RWPE2 (cell line): ENCODE data around the gene EVL.

ENCODE experiments used
- ATAC-seq: fragments of 200-7000 bp; cut with Tn5 transposase; 3 replicates; pipeline ENCODE4 v1.9.1; 2021; ENCODE audit warnings: low read depth
- DNase-seq: peaks from one replicate; pipeline ENCODE4 v3.0.0-alpha.2; 2020; ENCODE audit warnings: low spot score
- H3K27ac ChIP-seq: fragments of 450-650 bp; 2 replicates; pipeline ENCODE4 v1.5.1; 2017; ENCODE audit warnings: mild to moderate bottlenecking; ENCODE audit not compliant: poor library complexity, severe bottlenecking
- H3K27me3 ChIP-seq: fragments of 250-450 bp; sonication (Bioruptor Pico); 2 replicates; pipeline ENCODE4 v1.5.1; 2021; ENCODE audit warnings: mild to moderate bottlenecking, moderate library complexity; ENCODE audit not compliant: insufficient read depth, poor library complexity, severe bottlenecking
- H3K36me3 ChIP-seq: fragments of 250-450 bp; sonication (Bioruptor Pico); 2 replicates; pipeline ENCODE4 v1.5.1; 2020; ENCODE audit warnings: low read depth, mild to moderate bottlenecking, moderate library complexity
- H3K4me1 ChIP-seq: fragments of 250-450 bp; sonication (Bioruptor Pico); 2 replicates; pipeline ENCODE4 v1.5.1; 2021; ENCODE audit warnings: mild to moderate bottlenecking, moderate library complexity; ENCODE audit not compliant: insufficient read depth, poor library complexity, severe bottlenecking
- H3K4me3 ChIP-seq: fragments of 250-450 bp; sonication (Bioruptor Pico); 2 replicates; pipeline ENCODE4 v1.5.1; 2021; ENCODE audit warnings: mild to moderate bottlenecking, moderate library complexity; ENCODE audit not compliant: severe bottlenecking
- H3K9me3 ChIP-seq: fragments of 250-450 bp; sonication (Bioruptor Pico); 2 replicates; pipeline ENCODE4 v1.5.1; 2021; ENCODE audit warnings: mild to moderate bottlenecking, moderate library complexity; ENCODE audit not compliant: severe bottlenecking
- CTCF ChIP-seq: fragments of 450-650 bp; IDR thresholded peaks from one replicate; pipeline ENCODE4 v1.5.1; 2017; ENCODE audit warnings: mild to moderate bottlenecking, moderate library complexity; ENCODE audit not compliant: poor library complexity, severe bottlenecking

Gene EVL

DNA sequence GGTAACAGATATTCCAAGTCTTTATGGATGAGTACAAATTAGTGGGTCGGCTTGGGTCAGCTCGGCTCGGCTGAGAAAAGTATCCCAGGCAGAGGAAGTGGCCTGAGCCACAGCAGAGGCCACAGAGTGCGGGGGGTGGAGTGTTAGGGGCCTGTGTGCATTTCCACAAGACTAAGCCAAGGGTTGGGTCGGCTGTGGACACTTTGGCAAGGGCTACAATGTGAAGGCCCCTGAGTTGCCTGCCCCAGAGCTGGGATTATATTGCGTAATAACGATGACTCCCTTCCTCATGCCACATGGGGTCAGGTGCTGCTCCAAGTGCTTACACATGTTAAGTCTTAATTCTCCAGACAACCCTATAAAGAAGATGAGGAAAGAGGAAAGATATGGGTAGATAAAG, 11.4 kb downstream of the EVL start:
- no peak for TF ChIP-seq CTCF
- Histone ChIP-seq H3K4me1 (peaks cover 9% of the 10 kb centered on the region), H3K9me3 (no peaks in the 10 kb centered on the region), H3K27me3 (no peaks in the 10 kb centered on the region), H3K4me3 (no peak overlapping the region), H3K27ac (no peak overlapping the region), H3K36me3 (no peaks in the 10 kb centered on the region)
- no peak for DNase-seq
- ATAC-seq: peak; percentile 47

DNA sequence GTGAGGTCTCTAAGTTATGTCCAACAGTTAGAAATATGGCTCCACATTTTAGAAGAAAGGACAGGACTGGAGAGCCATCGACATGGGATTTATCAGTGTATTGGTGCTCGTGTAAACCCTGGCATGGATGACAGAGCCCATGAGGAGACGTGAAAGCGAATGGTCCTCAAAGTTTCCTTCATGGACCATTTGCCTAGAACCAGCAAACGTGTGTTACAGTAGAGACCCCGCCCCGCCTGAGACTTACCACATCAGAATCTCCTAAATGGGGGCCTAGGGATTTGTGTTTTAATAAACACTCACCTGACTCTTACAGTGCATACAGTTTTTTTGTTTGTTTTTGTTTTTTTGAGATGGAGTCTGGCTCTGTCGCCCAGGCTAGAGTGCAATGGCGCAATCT, 12.2 kb downstream of the EVL start:
- ATAC-seq: no peak

GRCh38 chr14:100078216-100078803, 13.1 kb downstream of the EVL start:
- Histone ChIP-seq H3K36me3 (no peaks in the 10 kb centered on the region), H3K4me3 (no peak overlapping the region), H3K27me3 (no peaks in the 10 kb centered on the region), H3K4me1 (peaks cover 11% of the 10 kb centered on the region), H3K9me3 (no peaks in the 10 kb centered on the region), H3K27ac (no peak overlapping the region)
- DNase-seq (no peak), ATAC-seq (no peak)
- TF ChIP-seq CTCF: no peak

More for the DNA sequence above, 12.2 kb downstream of the EVL start:
- no peak overlapping the region for H3K4me3 ChIP-seq
- TF ChIP-seq CTCF: no peak
- no peak for DNase-seq
- no peaks in the 10 kb centered on the region for H3K9me3 ChIP-seq
- H3K36me3 ChIP-seq: no peaks in the 10 kb centered on the region
- peaks cover 9% of the 10 kb centered on the region for H3K4me1 ChIP-seq
- H3K27ac ChIP-seq: no peak overlapping the region
- no peaks in the 10 kb centered on the region for H3K27me3 ChIP-seq

- Histone ChIP-seq H3K4me1 (peaks cover 17% of the 10 kb centered on the region), H3K27ac (no peak overlapping the region), H3K27me3 (no peaks in the 10 kb centered on the region), H3K36me3 (no peaks in the 10 kb centered on the region), H3K4me3 (no peak overlapping the region), H3K9me3 (no peaks in the 10 kb centered on the region)
- ATAC-seq (peak; percentile 33; the same call in 2 of the 3 replicates), DNase-seq (no peak)
- TF ChIP-seq CTCF: peak; percentile 6
Measured at GRCh38 chr14:100078997-100079725, 13.9 kb downstream of the EVL start.

GRCh38 chr14:100079726-100080005, 14.4 kb downstream of the EVL start:
- no peak overlapping the region for H3K4me3 ChIP-seq
- no peak overlapping the region for H3K27ac ChIP-seq
- no peaks in the 10 kb centered on the region for H3K9me3 ChIP-seq
- no peaks in the 10 kb centered on the region for H3K27me3 ChIP-seq
- peaks cover 21% of the 10 kb centered on the region for H3K4me1 ChIP-seq
- TF ChIP-seq CTCF: no peak
- no peaks in the 10 kb centered on the region; the same call in 1 of the 2 replicates for H3K36me3 ChIP-seq
- ATAC-seq (no peak), DNase-seq (no peak)
